Activated T-helper 17 cell treated with anti-CD3 and anti-CD28 coated beads, Interleukin-2, amount 50 U/mL, for 72 hours (primary cell): Measurements from ENCODE around the gene MGLL. TPM values are rescaled to one million over a fixed set of nuclear protein-coding genes. Genes with fewer than 3 reads are reported as not detected.
A peak's percentile ranks its signal among the peaks of the same experiment; 100 is the strongest.

Experiments used
- ATAC-seq: fragments of 150-1000 bp; cut with Tn5 transposase; replicated peaks from 2 replicates; pipeline ENCODE4 v1.10.0; 2021; ENCODE audit warnings: mild to moderate bottlenecking, moderate library complexity
- H3K27ac Mint-ChIP-seq: one replicate; pipeline ENCODE4 v1.8.0; 2022; ENCODE audit warnings: mixed read lengths
- H3K27me3 Mint-ChIP-seq: one replicate; pipeline ENCODE4 v1.8.0; 2022; ENCODE audit warnings: mixed read lengths
- H3K36me3 Mint-ChIP-seq: one replicate; pipeline ENCODE4 v1.8.0; 2022; ENCODE audit warnings: low read depth, mild to moderate bottlenecking, mixed read lengths
- H3K4me1 Mint-ChIP-seq: one replicate; pipeline ENCODE4 v1.8.0; 2022; ENCODE audit warnings: mixed read lengths
- H3K4me3 Mint-ChIP-seq: one replicate; pipeline ENCODE4 v1.8.0; 2022; ENCODE audit warnings: mild to moderate bottlenecking, mixed read lengths
- H3K9me3 Mint-ChIP-seq: one replicate; pipeline ENCODE4 v1.8.0; 2022; ENCODE audit warnings: mixed read lengths
- total RNA-seq, 2 donors: library from RNA; stranded (reverse); gene quantifications; one replicate each; pipeline ENCODE4 v1.2.3, GENCODE V29; 2022

Gene MGLL
- total RNA-seq, 2 donors from 2014 or later = 1.2 to 1.4 TPM

GRCh38 chr3:127772827-127773751 is 49.2 kb downstream of the MGLL start:
- ATAC-seq = no peak
- peaks cover 3% of the 10 kb centered on the region for H3K27me3 Mint-ChIP-seq
- no peak overlapping the region for H3K4me3 Mint-ChIP-seq
- H3K36me3 Mint-ChIP-seq = no peaks in the 10 kb centered on the region
- H3K27ac Mint-ChIP-seq = no peak overlapping the region
- no peaks in the 10 kb centered on the region for H3K4me1 Mint-ChIP-seq
- no peaks in the 10 kb centered on the region for H3K9me3 Mint-ChIP-seq

GRCh38 chr3:127772273-127772672 is 50.0 kb downstream of the MGLL start:
- H3K36me3 Mint-ChIP-seq = no peaks in the 10 kb centered on the region
- no peak overlapping the region for H3K4me3 Mint-ChIP-seq
- ATAC-seq = no peak
- H3K9me3 Mint-ChIP-seq = no peaks in the 10 kb centered on the region
- H3K27ac Mint-ChIP-seq = no peak overlapping the region
- peaks cover 3% of the 10 kb centered on the region for H3K27me3 Mint-ChIP-seq
- no peaks in the 10 kb centered on the region for H3K4me1 Mint-ChIP-seq

GRCh38 chr3:127771746-127772145 is 50.6 kb downstream of the MGLL start:
- no peak overlapping the region for H3K4me3 Mint-ChIP-seq
- no peak overlapping the region for H3K27ac Mint-ChIP-seq
- ATAC-seq = no peak
- H3K27me3 Mint-ChIP-seq = peaks cover 7% of the 10 kb centered on the region
- H3K4me1 Mint-ChIP-seq = no peaks in the 10 kb centered on the region
- H3K36me3 Mint-ChIP-seq = no peaks in the 10 kb centered on the region
- H3K9me3 Mint-ChIP-seq = peaks cover 3% of the 10 kb centered on the region

GRCh38 chr3:127770671-127771355 is 51.5 kb downstream of the MGLL start:
- Mint-ChIP-seq H3K27me3 (peaks cover 13% of the 10 kb centered on the region), H3K36me3 (no peaks in the 10 kb centered on the region), H3K27ac (no peak overlapping the region), H3K9me3 (peaks cover 3% of the 10 kb centered on the region), H3K4me3 (no peak overlapping the region), H3K4me1 (no peaks in the 10 kb centered on the region)
- no peak for ATAC-seq

GRCh38 chr3:127769284-127770081 is 52.8 kb downstream of the MGLL start:
- Mint-ChIP-seq H3K27ac (no peak overlapping the region), H3K4me1 (no peaks in the 10 kb centered on the region), H3K9me3 (peaks cover 3% of the 10 kb centered on the region), H3K4me3 (no peak overlapping the region), H3K36me3 (no peaks in the 10 kb centered on the region), H3K27me3 (peaks cover 10% of the 10 kb centered on the region)
- no peak for ATAC-seq

- no peak overlapping the region for H3K4me3 Mint-ChIP-seq
- no peaks in the 10 kb centered on the region for H3K36me3 Mint-ChIP-seq
- H3K9me3 Mint-ChIP-seq = peaks cover 3% of the 10 kb centered on the region
- H3K4me1 Mint-ChIP-seq = no peaks in the 10 kb centered on the region
- peaks cover 10% of the 10 kb centered on the region for H3K27me3 Mint-ChIP-seq
- no peak overlapping the region for H3K27ac Mint-ChIP-seq
- ATAC-seq = no peak
Observed at GRCh38 chr3:127768346-127769008, 53.8 kb downstream of the MGLL start.

- no peaks in the 10 kb centered on the region for H3K4me1 Mint-ChIP-seq
- no peak overlapping the region for H3K4me3 Mint-ChIP-seq
- H3K36me3 Mint-ChIP-seq = no peaks in the 10 kb centered on the region
- H3K27ac Mint-ChIP-seq = no peak overlapping the region
- peaks cover 10% of the 10 kb centered on the region for H3K27me3 Mint-ChIP-seq
- H3K9me3 Mint-ChIP-seq = peaks cover 3% of the 10 kb centered on the region
- no peak for ATAC-seq
Observed at GRCh38 chr3:127767126-127767525, 55.2 kb downstream of the MGLL start.

GRCh38 chr3:127765735-127766134 is 56.6 kb downstream of the MGLL start:
- Mint-ChIP-seq H3K4me1 (no peaks in the 10 kb centered on the region), H3K27ac (no peak overlapping the region), H3K9me3 (peaks cover 3% of the 10 kb centered on the region), H3K4me3 (no peak overlapping the region), H3K27me3 (peaks cover 10% of the 10 kb centered on the region), H3K36me3 (no peaks in the 10 kb centered on the region)
- no peak for ATAC-seq

GRCh38 chr3:127764841-127765362 is 57.4 kb downstream of the MGLL start:
- peak; percentile 57 for ATAC-seq
- Mint-ChIP-seq H3K4me3 (no peak overlapping the region), H3K27ac (no peak overlapping the region), H3K27me3 (peaks cover 10% of the 10 kb centered on the region), H3K36me3 (no peaks in the 10 kb centered on the region), H3K9me3 (peaks cover 3% of the 10 kb centered on the region), H3K4me1 (no peaks in the 10 kb centered on the region)

- Mint-ChIP-seq H3K4me1 (no peaks in the 10 kb centered on the region), H3K36me3 (no peaks in the 10 kb centered on the region), H3K27me3 (peaks cover 10% of the 10 kb centered on the region), H3K9me3 (peaks cover 3% of the 10 kb centered on the region), H3K4me3 (no peak overlapping the region), H3K27ac (no peak overlapping the region)
- ATAC-seq = no peak
Observed at GRCh38 chr3:127764301-127764700, 58.0 kb downstream of the MGLL start.

GRCh38 chr3:127763816-127764215 is 58.5 kb downstream of the MGLL start:
- Mint-ChIP-seq H3K27ac (no peak overlapping the region), H3K27me3 (peaks cover 10% of the 10 kb centered on the region), H3K4me1 (no peaks in the 10 kb centered on the region), H3K4me3 (no peak overlapping the region), H3K36me3 (no peaks in the 10 kb centered on the region), H3K9me3 (peaks cover 3% of the 10 kb centered on the region)
- ATAC-seq = no peak

- Mint-ChIP-seq H3K9me3 (peaks cover 3% of the 10 kb centered on the region), H3K27me3 (peaks cover 10% of the 10 kb centered on the region), H3K4me3 (no peak overlapping the region), H3K36me3 (no peaks in the 10 kb centered on the region), H3K4me1 (no peaks in the 10 kb centered on the region), H3K27ac (no peak overlapping the region)
- no peak for ATAC-seq
Observed at GRCh38 chr3:127763337-127763736, 59.0 kb downstream of the MGLL start.

- peaks cover 3% of the 10 kb centered on the region for H3K9me3 Mint-ChIP-seq
- H3K27ac Mint-ChIP-seq = no peak overlapping the region
- no peak for ATAC-seq
Observed at GRCh38 chr3:127762787-127763105, 59.6 kb downstream of the MGLL start.

More at GRCh38 chr3:127762787-127763105, 59.6 kb downstream of the MGLL start:
- Mint-ChIP-seq H3K27me3 (peaks cover 10% of the 10 kb centered on the region), H3K36me3 (no peaks in the 10 kb centered on the region), H3K4me1 (no peaks in the 10 kb centered on the region), H3K4me3 (no peak overlapping the region)
